Panc1 (cell line): ENCODE results near the gene ELAPOR2. TPM values are rescaled to one million over a fixed set of nuclear protein-coding genes. Genes with fewer than 3 reads are reported as not detected.

Source experiments
- ATAC-seq: fragments of 200-7000 bp; cut with Tn5 transposase; 2 replicates; pipeline ENCODE4 v1.9.1; 2020; ENCODE audit warnings: mild to moderate bottlenecking, moderate library complexity
- BruUV-seq: library from RNA; stranded (reverse); fragments of 400-500 nt; replicated peaks from 2 replicates; lab custom pipeline; 2021; lab: Mats Ljungman, UMichigan
- CTCF ChIA-PET: fragments of 300-600 bp; sonication (Branson Sonifier 250); formaldehyde crosslinking; loops from one replicate; lab custom pipeline; 2022; ENCODE audit warnings: antibody characterized with exemption; lab: Charles Lee
- POLR2A ChIA-PET: fragments of 300-600 bp; sonication (Branson Sonifier 250); formaldehyde crosslinking; loops from one replicate; lab custom pipeline; 2022; ENCODE audit warnings: antibody characterized with exemption; lab: Charles Lee
- DNase-seq: peaks from one replicate; pipeline ENCODE4 v3.0.0-alpha.2; 2010; ENCODE audit warnings: low read depth, low spot score
- H3K27ac ChIP-seq: 2 replicates; pipeline ENCODE4 v1.5.1; 2011; ENCODE audit warnings: mild to moderate bottlenecking, low read length, inconsistent platforms
- H3K27me3 ChIP-seq: fragments of 200-500 bp; sonication (Bioruptor generic); 2 replicates; pipeline ENCODE4 v1.6.0; 2014; ENCODE audit warnings: low read length, inconsistent platforms; ENCODE audit not compliant: control insufficient read depth, insufficient read depth
- H3K36me3 ChIP-seq: fragments of 200-500 bp; sonication (Bioruptor generic); 2 replicates; pipeline ENCODE4 v1.5.1; 2014; ENCODE audit warnings: inconsistent platforms, mild to moderate bottlenecking, low read length, moderate library complexity; ENCODE audit not compliant: control insufficient read depth, insufficient read depth
- H3K4me1 ChIP-seq: 2 replicates; pipeline ENCODE4 v1.5.1; 2011; ENCODE audit warnings: inconsistent platforms, mild to moderate bottlenecking, low read length, moderate library complexity; ENCODE audit not compliant: control insufficient read depth, insufficient read depth
- H3K4me3 ChIP-seq, 2 experiments: 2 replicates each; pipeline ENCODE4 v1.5.1; 2011 to 2012; ENCODE audit warnings: low read depth in 2 of 2, low read length in 2 of 2, mild to moderate bottlenecking in 2 of 2, inconsistent platforms in 1 of 2, moderate library complexity in 1 of 2
- H3K9me3 ChIP-seq: fragments of 200-500 bp; sonication (Bioruptor generic); 2 replicates; pipeline ENCODE4 v1.5.1; 2014; ENCODE audit warnings: low read depth, mild to moderate bottlenecking, inconsistent platforms, low read length, moderate library complexity; ENCODE audit not compliant: control insufficient read depth, insufficient read depth
- CTCF ChIP-seq: fragments of 450-650 bp; IDR thresholded peaks from 2 replicates; pipeline ENCODE4 v1.5.1; 2017; ENCODE audit warnings: mild to moderate bottlenecking
- POLR2AphosphoS5 ChIP-seq: IDR thresholded peaks from 2 replicates; pipeline ENCODE4 v1.6.1; 2012; ENCODE audit warnings: mild to moderate bottlenecking, low read depth, low read length, moderate library complexity
- REST ChIP-seq, 2 experiments: IDR thresholded peaks; 2 replicates each; pipeline ENCODE4 v1.6.1; 2011 to 2012; ENCODE audit warnings: low read depth in 2 of 2, control low read depth in 1 of 2, low read length in 1 of 2, mild to moderate bottlenecking in 1 of 2, moderate library complexity in 1 of 2; ENCODE audit not compliant: insufficient read depth in 1 of 2
- SIN3A ChIP-seq: IDR thresholded peaks from 2 replicates; pipeline ENCODE4 v1.6.1; 2012; ENCODE audit warnings: low read depth, mild to moderate bottlenecking, low read length, moderate library complexity, borderline replicate concordance; ENCODE audit not compliant: insufficient read depth
- TCF7L2 ChIP-seq: IDR thresholded peaks from 2 replicates; pipeline ENCODE4 v1.6.1; 2011; ENCODE audit warnings: mild to moderate bottlenecking, low read depth, low read length, inconsistent platforms
- in situ Hi-C: cut with HindIII; loops from 2 replicates; pipeline ENCODE4 v1.10.0; 2016; ENCODE audit warnings: low sequenced_read_pairs, low pct_unique_long_range_greater_than_20kb
- intact Hi-C: fragments of 100-400 bp; cut with micrococcal nuclease; formaldehyde crosslinking; loops from one replicate; pipeline ENCODE4 v1.10.0; 2022; ENCODE audit not compliant: unreplicated experiment
- total RNA-seq: library from RNA; stranded (reverse); gene quantifications from one replicate; pipeline ENCODE4 v1.2.1, GENCODE V29; 2021; ENCODE audit not compliant: unreplicated experiment

Gene ELAPOR2
- total RNA-seq, 1 experiment from 2014 or later, result 0.39 TPM

GRCh38 chr7:87075671-87076404 is 16.4 kb upstream of the ELAPOR2 start:
- in situ Hi-C loops, result no loop called here
- H3K4me3 ChIP-seq, result no peak overlapping the region
- ChIA-PET CTCF (no interaction called here), POLR2A (no interaction called here)
- no peak overlapping the region for H3K27ac ChIP-seq
- H3K27me3 ChIP-seq, result no peaks in the 10 kb centered on the region
- intact Hi-C loops, result no loop called here
- ATAC-seq, result no peak
- TF ChIP-seq POLR2AphosphoS5, result no peak
- TF ChIP-seq REST (IDR thresholded peaks at IDR 0.05; ENCODE audit: insufficient read depth in 1 of 2, low read depth in 2 of 2, low read length in 1 of 2), result no peak
- TF ChIP-seq TCF7L2, result no peak
- H3K9me3 ChIP-seq, result no peaks in the 10 kb centered on the region
- no peak for DNase-seq
- no TSS peak for BruUV-seq
- H3K36me3 ChIP-seq, result no peaks in the 10 kb centered on the region
- no peaks in the 10 kb centered on the region for H3K4me1 ChIP-seq

- in situ Hi-C loops, result no loop called here
- H3K36me3 ChIP-seq, result no peaks in the 10 kb centered on the region
- H3K4me3 ChIP-seq, result no peak overlapping the region
- ChIA-PET POLR2A (no interaction called here), CTCF (no interaction called here)
- no peaks in the 10 kb centered on the region for H3K4me1 ChIP-seq
- TF ChIP-seq REST (IDR thresholded peaks at IDR 0.05; ENCODE audit: insufficient read depth in 1 of 2, low read depth in 2 of 2, low read length in 1 of 2), result no peak
- no peak for TF ChIP-seq SIN3A
- TF ChIP-seq POLR2AphosphoS5, result no peak
- no peak for TF ChIP-seq TCF7L2
- TF ChIP-seq CTCF, result no peak
- no TSS peak for BruUV-seq
- DNase-seq (no peak), ATAC-seq (no peak)
- no peaks in the 10 kb centered on the region for H3K27me3 ChIP-seq
- H3K27ac ChIP-seq, result no peak overlapping the region
- H3K9me3 ChIP-seq, result no peaks in the 10 kb centered on the region
- intact Hi-C loops, result no loop called here
Measured at GRCh38 chr7:87067788-87068187, 8.3 kb upstream of the ELAPOR2 start.
